Inferior parietal cortex (tissue), 1 donor: ENCODE results near the gene CELF1.

Experiments used
- DNase-seq: peaks from one replicate; pipeline ENCODE4 v3.0.0-alpha.2; 2016; ENCODE audit errors: extremely low spot score

CELF1 gene

GRCh38 chr11:47447906-47448305 lies 105.0 kb downstream of the CELF1 start:
- no peak for DNase-seq

GRCh38 chr11:47446833-47447232 lies 106.1 kb downstream of the CELF1 start:
- DNase-seq, result no peak

GRCh38 chr11:47445840-47446239 lies 107.1 kb downstream of the CELF1 start:
- DNase-seq, result no peak

DNA sequence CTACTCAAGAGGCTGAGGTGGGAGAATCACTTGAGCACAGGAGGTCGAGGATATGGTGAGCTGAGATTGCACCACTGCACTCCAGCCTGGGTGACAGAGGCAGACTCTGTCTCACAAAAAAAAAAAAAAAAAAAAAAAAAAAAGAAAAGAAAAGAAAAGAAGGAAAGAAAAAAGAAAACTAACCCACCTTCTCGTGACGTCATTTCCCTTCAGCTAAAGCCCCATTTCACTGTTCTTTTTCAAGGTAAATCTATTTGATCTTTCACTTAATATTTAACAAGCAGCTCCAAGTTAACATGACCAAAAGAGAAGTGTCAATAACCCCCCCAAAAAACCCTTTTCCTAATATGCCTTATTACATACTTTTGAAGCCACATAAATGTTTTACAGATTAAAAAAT lies 109.1 kb downstream of the CELF1 start:
- DNase-seq, result no peak

- DNase-seq, result no peak
Observed at GRCh38 chr11:47443028-47443700, 109.8 kb downstream of the CELF1 start.

DNA sequence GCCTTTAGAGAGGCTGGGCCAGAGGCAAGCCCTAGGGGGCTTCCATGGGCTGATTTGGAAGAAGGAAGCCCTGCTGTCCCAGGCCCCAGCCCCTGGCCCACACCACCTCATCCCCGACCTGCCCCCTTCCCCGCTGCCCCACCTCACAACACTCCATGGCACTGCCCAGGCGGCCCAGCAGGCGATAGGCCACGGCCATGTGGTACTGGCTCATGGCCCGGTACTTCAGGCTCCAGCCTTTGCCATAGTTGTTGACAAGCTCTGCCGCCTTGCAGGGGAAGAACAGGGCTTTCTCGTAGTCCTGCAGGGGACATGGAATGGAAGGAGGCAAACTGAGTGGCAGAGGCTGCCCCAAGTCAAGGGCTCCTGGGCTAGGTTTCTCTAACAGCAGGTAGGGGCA lies 110.4 kb downstream of the CELF1 start:
- no peak for DNase-seq

DNA sequence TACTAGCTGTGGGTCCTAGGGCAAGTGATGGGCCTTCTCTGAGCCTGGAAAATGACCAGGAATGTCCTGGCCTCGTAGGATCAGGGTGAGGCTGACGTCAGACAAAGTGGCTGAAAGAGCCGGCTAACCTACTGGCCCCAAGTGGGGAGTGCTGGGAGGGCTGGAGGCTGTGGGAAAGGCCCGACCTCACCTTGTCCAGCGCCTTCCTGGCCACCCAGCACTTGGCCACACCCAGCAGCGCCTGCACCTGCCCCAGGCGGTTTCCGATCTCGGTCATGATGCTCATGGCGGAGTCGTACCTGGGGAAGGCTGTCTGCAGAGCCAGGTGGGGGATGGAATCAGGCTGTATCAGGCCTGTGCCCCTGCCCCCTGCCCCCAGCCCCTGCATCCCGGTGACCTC lies 111.5 kb downstream of the CELF1 start:
- DNase-seq, result no peak

DNA sequence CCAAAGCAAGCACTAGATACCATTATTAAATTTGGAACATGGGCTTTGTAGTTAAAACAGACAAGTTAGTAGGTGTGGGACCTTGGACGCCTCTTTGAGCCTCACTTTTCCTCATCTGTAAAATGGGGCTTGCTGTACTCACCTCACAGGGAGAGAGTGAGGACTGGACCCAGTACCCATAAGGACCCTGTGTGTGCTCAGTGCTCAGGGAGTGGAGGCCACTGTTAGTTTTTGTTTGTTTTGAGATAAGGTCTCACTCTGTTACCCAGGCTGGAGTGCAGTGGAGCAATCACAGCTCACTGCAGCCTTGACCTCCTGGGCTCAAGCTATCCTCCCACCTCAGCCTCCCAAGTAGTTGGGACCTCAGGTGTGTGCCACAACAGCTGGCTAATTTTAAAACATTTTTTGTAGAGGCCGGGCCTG lies 112.9 kb downstream of the CELF1 start:
- DNase-seq, result no peak

GRCh38 chr11:47438721-47439120 lies 114.2 kb downstream of the CELF1 start:
- no peak for DNase-seq

- DNase-seq, result no peak
Observed at GRCh38 chr11:47437746-47438418, 115.0 kb downstream of the CELF1 start.

GRCh38 chr11:47437218-47437745 lies 115.7 kb downstream of the CELF1 start:
- no peak for DNase-seq

- no peak for DNase-seq
Observed at GRCh38 chr11:47436726-47437125, 116.2 kb downstream of the CELF1 start.

DNA sequence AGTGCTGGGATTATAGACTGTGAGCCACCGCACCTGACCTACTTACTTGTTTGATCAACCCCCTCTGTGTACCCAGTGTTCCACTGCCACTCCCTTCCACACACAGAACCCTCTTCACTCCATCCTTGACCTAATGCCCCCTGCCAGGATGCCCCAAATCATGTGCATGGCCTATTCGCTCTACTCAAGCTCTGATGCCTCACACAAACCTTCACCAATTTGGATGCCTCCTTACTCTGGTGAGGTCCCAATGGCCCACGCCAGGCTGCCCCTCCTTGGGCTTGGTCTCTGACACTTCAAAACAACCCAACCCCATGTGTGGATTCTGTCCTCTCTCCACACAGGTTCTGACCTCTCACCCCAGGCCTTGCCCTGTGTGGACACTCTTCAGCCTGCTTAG lies 117.2 kb downstream of the CELF1 start:
- DNase-seq, result no peak

GRCh38 chr11:47434011-47434786 lies 118.7 kb downstream of the CELF1 start:
- DNase-seq, result no peak

DNA sequence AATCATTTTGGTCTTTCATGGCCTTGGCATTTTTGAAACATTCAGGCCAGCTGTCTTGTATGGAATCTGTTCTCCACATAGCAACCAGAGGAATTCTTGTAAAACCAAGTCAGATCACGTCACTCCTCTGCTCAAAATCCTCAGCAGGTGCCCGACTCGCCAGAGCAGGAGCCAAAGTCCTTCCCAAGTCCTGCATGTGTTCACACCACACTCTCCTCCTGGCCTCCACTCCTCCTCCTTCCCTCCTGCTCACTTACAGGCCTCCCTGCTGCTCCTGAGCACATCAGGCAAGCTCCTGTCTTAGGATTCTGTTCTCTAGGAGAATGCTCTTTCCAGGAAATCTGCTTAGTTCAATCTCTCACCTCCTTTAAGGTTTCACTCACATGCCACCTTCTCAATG lies 119.8 kb downstream of the CELF1 start:
- DNase-seq, result no peak

- DNase-seq, result no peak
Observed at GRCh38 chr11:47431356-47432083, 121.4 kb downstream of the CELF1 start.

GRCh38 chr11:47430524-47430923 lies 122.4 kb downstream of the CELF1 start:
- DNase-seq, result no peak

DNA sequence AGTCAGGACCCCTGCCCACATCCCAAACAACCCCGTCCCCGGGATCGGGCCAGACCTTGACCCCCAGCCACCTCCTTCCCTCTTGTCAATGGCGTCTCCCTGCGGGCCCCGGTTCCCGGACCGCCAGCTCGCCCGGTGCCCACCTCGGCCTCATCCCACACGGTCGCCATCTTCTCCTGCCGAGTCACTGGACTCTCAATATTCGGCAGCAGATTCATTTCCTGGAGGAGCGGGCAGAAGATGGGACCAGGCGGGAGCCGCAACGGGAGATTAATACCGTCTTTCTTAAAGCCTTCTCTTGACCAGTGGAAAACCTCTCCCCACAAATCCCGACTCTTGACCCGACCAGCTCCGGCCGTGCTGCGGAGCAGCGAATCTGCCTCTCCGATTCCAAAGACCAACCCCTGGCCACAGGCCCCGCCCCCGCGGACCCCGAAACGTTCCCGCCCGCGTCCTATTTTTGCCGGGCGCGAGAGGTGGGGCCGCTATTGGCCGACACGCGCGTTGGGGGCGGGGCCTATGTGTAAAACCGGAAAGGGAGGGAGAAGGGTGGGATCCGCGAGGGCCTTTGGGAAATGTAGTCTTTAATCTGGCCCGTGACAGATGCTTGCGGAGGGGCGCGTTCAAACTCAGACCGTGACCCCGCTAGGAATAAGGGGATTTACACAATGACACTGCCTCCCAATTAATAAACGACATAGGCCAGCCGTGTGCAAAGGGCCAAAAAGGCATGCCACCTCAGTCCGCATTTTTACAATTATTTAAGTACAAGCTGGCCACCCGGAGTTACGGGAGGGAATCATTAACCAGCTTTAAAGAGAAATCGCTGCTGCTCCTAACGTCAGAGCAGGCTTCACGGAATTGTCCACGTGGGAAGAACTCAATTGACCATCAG lies 126.6 kb downstream of the CELF1 start, which contains the start of gene PSMC3:
TSS of gene PSMC3 (minus strand) at position 378 of the 895 bp plus-strand sequence. CDS start at position 218, 160 bp downstream.
- peak; percentile 97 for DNase-seq

GRCh38 chr11:47425611-47426010 lies 127.3 kb downstream of the CELF1 start:
- DNase-seq, result no peak

- no peak for DNase-seq
Observed at GRCh38 chr11:47418454-47419259, 134.3 kb downstream of the CELF1 start.
